Nephron (organoid): ENCODE results near the gene CEACAM3.

ENCODE experiments used
- H3K27ac Mint-ChIP-seq, 3 experiments: 2 replicates each; pipeline ENCODE4 v1.8.0; 2020; ENCODE audit warnings: mixed read lengths in 3 of 3, mild to moderate bottlenecking in 2 of 3, moderate library complexity in 1 of 3
- H3K27me3 Mint-ChIP-seq: 2 replicates; pipeline ENCODE4 v1.8.0; 2021; ENCODE audit warnings: low read depth, mild to moderate bottlenecking, moderate library complexity, mixed read lengths
- H3K36me3 Mint-ChIP-seq: 2 replicates; pipeline ENCODE4 v1.8.0; 2020; ENCODE audit warnings: low read depth, mixed read lengths
- H3K4me1 Mint-ChIP-seq: 2 replicates; pipeline ENCODE4 v1.8.0; 2020; ENCODE audit warnings: mixed read lengths
- H3K4me3 Mint-ChIP-seq, 3 experiments: 2 replicates each; pipeline ENCODE4 v1.8.0; 2020; ENCODE audit warnings: mild to moderate bottlenecking in 3 of 3, mixed read lengths in 3 of 3, moderate library complexity in 2 of 3
- H3K9me3 Mint-ChIP-seq: 2 replicates; pipeline ENCODE4 v1.8.0; 2020; ENCODE audit warnings: mixed read lengths
- CTCF ChIP-seq, 3 experiments: fragments of 200-600 bp; sonication (generic); IDR thresholded peaks; one replicate each; pipeline ENCODE4 v1.5.0; 2021; ENCODE audit warnings: antibody characterized with exemption in 3 of 3; ENCODE audit not compliant: unreplicated experiment in 3 of 3

The CEACAM3 gene

DNA sequence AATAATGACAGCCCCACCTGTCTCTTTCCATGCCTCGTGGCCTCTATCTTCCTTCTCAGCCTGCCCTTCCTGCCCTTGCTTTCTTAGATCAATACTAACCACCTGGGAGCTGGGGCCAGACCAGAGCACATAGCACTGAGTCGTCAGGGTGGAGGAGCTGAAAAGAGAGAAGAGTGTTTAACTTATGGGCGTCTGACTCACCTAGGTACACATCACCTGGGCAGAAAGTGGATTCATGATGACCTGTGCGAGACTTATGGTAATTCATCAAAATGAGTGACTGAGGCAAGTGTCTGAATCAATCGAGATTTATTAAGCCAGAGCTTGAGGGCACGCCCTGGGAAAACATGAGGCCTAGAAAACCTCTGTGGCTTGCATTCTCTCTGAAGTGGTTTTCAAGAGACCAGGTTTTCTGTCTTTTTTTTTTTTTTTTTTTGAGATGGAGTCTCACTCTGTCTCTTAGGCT lies 21.8 kb upstream of the CEACAM3 start:
- no peak overlapping the region for H3K27ac Mint-ChIP-seq
- no peak for TF ChIP-seq CTCF (IDR thresholded peaks at IDR 0.05; ENCODE audit: unreplicated experiment in 3 of 3)

GRCh38 chr19:41776700-41777099 lies 19.7 kb upstream of the CEACAM3 start:
- Mint-ChIP-seq H3K27ac (no peak overlapping the region), H3K27me3 (peaks cover 16% of the 10 kb centered on the region), H3K9me3 (peaks cover 2% of the 10 kb centered on the region), H3K4me3 (no peak overlapping the region), H3K4me1 (no peaks in the 10 kb centered on the region), H3K36me3 (no peaks in the 10 kb centered on the region)
- TF ChIP-seq CTCF (IDR thresholded peaks at IDR 0.05; ENCODE audit: unreplicated experiment in 3 of 3): no peak

More for the DNA sequence above, 21.8 kb upstream of the CEACAM3 start:
- peaks cover 18% of the 10 kb centered on the region for H3K27me3 Mint-ChIP-seq
- H3K9me3 Mint-ChIP-seq: peaks cover 2% of the 10 kb centered on the region
- no peak overlapping the region for H3K4me3 Mint-ChIP-seq
- no peaks in the 10 kb centered on the region for H3K4me1 Mint-ChIP-seq
- no peaks in the 10 kb centered on the region for H3K36me3 Mint-ChIP-seq

GRCh38 chr19:41783612-41784011 lies 12.8 kb upstream of the CEACAM3 start:
- Mint-ChIP-seq H3K27me3 (peaks cover 51% of the 10 kb centered on the region), H3K27ac (no peak overlapping the region), H3K9me3 (no peaks in the 10 kb centered on the region), H3K36me3 (no peaks in the 10 kb centered on the region), H3K4me1 (no peaks in the 10 kb centered on the region), H3K4me3 (no peak overlapping the region)
- no peak for TF ChIP-seq CTCF (IDR thresholded peaks at IDR 0.05; ENCODE audit: unreplicated experiment in 3 of 3)

GRCh38 chr19:41784312-41784711 lies 12.1 kb upstream of the CEACAM3 start:
- no peaks in the 10 kb centered on the region for H3K9me3 Mint-ChIP-seq
- H3K36me3 Mint-ChIP-seq: no peaks in the 10 kb centered on the region
- no peak overlapping the region for H3K27ac Mint-ChIP-seq
- no peaks in the 10 kb centered on the region for H3K4me1 Mint-ChIP-seq
- H3K4me3 Mint-ChIP-seq: no peak overlapping the region
- peaks cover 56% of the 10 kb centered on the region for H3K27me3 Mint-ChIP-seq
- TF ChIP-seq CTCF (IDR thresholded peaks at IDR 0.05; ENCODE audit: unreplicated experiment in 3 of 3): no peak

DNA sequence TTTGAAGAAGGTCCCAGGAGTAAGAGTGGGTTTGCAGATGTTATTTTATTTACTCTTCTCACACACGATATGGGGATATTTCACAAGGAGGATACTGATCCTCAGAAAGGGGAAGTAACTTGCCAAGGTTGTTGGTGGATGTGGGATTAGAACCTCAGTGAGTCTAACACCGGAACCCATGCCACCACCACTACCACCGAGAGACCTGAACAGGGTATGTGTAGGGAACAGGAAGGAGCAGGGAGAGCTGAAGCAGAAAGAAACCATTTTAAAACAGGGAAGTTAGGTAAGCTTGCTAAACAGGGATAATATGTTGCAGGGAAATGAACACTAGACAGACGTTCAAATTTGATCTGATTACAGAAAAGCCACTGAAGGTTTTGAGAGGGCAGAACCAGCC lies 11.6 kb upstream of the CEACAM3 start:
- no peak for TF ChIP-seq CTCF (IDR thresholded peaks at IDR 0.05; ENCODE audit: unreplicated experiment in 3 of 3)
- Mint-ChIP-seq H3K4me1 (no peaks in the 10 kb centered on the region), H3K4me3 (no peak overlapping the region), H3K27me3 (peaks cover 53% of the 10 kb centered on the region), H3K36me3 (no peaks in the 10 kb centered on the region), H3K27ac (no peak overlapping the region), H3K9me3 (no peaks in the 10 kb centered on the region)

DNA sequence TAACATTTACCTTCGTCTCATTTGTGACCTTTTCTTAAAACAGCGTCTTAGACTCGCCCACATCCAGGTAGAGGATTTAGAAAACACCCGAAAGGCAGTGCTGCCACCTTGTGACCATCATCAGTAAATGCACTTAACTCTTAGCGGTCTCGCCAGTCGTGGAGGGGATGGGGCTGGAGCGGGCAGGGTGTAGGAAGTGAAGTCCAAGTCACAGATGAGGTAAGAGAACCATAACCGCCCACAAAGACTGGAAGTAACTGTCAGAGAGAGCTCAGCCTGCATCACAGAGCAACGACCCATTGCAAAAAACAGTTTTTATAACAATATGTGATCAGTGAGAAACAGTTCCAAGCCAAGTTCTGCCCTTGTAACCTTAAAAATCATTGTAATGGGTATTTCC lies 10.7 kb upstream of the CEACAM3 start:
- peak; percentile 64 to 71 (median 69) for TF ChIP-seq CTCF (IDR thresholded peaks at IDR 0.05; ENCODE audit: unreplicated experiment in 3 of 3)
- no peak overlapping the region for H3K27ac Mint-ChIP-seq
- no peaks in the 10 kb centered on the region for H3K4me1 Mint-ChIP-seq
- H3K9me3 Mint-ChIP-seq: no peaks in the 10 kb centered on the region
- H3K27me3 Mint-ChIP-seq: peaks cover 56% of the 10 kb centered on the region
- no peak overlapping the region for H3K4me3 Mint-ChIP-seq
- no peaks in the 10 kb centered on the region for H3K36me3 Mint-ChIP-seq
